Stimulated activated CD8-positive, alpha-beta memory T cell treated with anti-CD3 and anti-CD28 coated beads, Interleukin-4, amount 100 ng/mL, for 24 hours (primary cell): ENCODE data around the gene C8A.

Experiments used
- DNase-seq: peaks from one replicate; pipeline ENCODE4 v3.0.0-alpha.2; 2020; ENCODE audit warnings: low read depth

Gene C8A

DNA sequence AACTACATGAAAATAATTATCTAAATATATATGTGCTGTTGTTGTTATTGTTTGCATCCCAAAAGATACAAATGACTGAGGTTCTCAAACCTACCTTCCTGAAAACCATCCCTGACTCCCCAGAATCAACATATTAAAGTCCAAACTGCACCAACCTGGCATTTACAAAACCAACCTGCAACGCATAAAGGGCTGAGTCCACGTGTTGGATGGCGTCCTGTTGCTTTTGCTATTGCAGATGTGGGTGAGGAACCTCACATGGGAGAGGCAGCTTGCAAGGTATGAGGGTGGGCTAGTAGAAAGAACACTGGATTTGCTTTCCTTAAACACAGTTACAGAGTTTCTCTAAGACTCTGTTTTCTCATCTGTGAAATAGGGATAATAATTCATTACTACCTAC is 112.8 kb downstream of the C8A start:
- DNase-seq = no peak
